Suprapubic skin (tissue), 4 donors: ENCODE results near the gene CD93.

ENCODE experiments used
- EP300 ChIP-seq: sonication (generic); formaldehyde crosslinking; IDR thresholded peaks from one replicate; pipeline ENCODE4 v1.6.1; 2017; ENCODE audit warnings: antibody characterized with exemption
- POLR2A ChIP-seq, 2 donors: fragments of 450-650 bp; IDR thresholded peaks; one replicate each; pipeline ENCODE4 v1.6.1; 2017; ENCODE audit warnings: antibody characterized with exemption in 2 of 2, mild to moderate bottlenecking in 2 of 2, moderate library complexity in 2 of 2
- POLR2AphosphoS5 ChIP-seq, 3 donors: sonication (generic); formaldehyde crosslinking; IDR thresholded peaks; one replicate each; pipeline ENCODE4 v1.6.1; 2017; ENCODE audit warnings: antibody characterized with exemption in 3 of 3
- TF ChIP-seq, protein P1 (sequence below), 2 donors: fragments of 200-600 bp in 1 of 2; fragments of 450-650 bp in 1 of 2; sonication (generic) in 1 of 2; IDR thresholded peaks; one replicate each; pipeline ENCODE4 v1.5.1; 2016 to 2019; ENCODE audit warnings: antibody characterized with exemption in 2 of 2, mild to moderate bottlenecking in 1 of 2, moderate library complexity in 1 of 2

GRCh38 chr20:23077277-23077676 is 8.8 kb downstream of the CD93 start:
- TF ChIP-seq, protein P1, sequence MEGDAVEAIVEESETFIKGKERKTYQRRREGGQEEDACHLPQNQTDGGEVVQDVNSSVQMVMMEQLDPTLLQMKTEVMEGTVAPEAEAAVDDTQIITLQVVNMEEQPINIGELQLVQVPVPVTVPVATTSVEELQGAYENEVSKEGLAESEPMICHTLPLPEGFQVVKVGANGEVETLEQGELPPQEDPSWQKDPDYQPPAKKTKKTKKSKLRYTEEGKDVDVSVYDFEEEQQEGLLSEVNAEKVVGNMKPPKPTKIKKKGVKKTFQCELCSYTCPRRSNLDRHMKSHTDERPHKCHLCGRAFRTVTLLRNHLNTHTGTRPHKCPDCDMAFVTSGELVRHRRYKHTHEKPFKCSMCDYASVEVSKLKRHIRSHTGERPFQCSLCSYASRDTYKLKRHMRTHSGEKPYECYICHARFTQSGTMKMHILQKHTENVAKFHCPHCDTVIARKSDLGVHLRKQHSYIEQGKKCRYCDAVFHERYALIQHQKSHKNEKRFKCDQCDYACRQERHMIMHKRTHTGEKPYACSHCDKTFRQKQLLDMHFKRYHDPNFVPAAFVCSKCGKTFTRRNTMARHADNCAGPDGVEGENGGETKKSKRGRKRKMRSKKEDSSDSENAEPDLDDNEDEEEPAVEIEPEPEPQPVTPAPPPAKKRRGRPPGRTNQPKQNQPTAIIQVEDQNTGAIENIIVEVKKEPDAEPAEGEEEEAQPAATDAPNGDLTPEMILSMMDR (IDR thresholded peaks at IDR 0.05) = no peak
- TF ChIP-seq POLR2A (IDR thresholded peaks at IDR 0.05) (no peak), POLR2AphosphoS5 (IDR thresholded peaks at IDR 0.05) (no peak), EP300 (no peak)
